ENCODE data around the gene FHOD3. TPM values are rescaled to one million over a fixed set of nuclear protein-coding genes. Genes with fewer than 3 reads are reported as not detected.

Gene FHOD3
- total and polyA plus RNA-seq, 4 donors: 0.57 to 1.3 (median 1.2) TPM; not detected in 1

DNA sequence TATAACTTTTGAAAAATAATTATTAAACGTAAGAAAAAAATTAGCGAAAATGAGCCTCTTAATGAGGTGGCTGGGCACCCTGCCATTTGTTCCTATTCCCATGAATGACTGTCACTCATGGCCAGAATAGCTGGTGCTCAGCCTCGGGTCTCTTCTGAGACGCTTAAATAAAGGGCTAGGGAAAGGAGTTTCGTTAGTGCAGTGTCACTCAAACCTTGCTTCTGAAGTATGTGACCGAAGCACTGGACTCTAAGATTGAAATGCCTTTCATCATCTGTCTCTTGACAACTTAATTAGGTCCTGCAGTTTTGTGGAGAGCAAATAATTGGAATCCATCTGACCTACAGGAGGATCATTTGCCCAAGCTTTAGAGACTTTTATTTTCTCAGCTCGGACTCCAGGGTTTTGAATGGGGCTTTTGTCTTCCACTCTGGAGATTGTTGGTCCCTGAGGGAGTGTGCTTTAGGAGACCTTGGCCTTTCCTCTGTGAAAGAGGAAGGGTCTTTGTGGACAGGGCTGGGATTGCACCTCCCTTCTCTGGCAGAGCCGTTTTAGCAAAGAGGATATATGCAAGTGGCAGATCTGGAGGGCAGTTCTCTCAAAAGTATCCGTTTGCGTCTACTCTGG, 42.3 kb upstream of the FHOD3 start:
- WGBS: 91% methylated on average over 10 of the region's 10 CpGs
- TF ChIP-seq FOXA1 (IDR thresholded peaks at IDR 0.05) (no peak), REST (IDR thresholded peaks at IDR 0.05) (no peak), RAD21 (IDR thresholded peaks at IDR 0.05) (no peak), GABPA (IDR thresholded peaks at IDR 0.05 in 1 of 2, conservative IDR thresholded peaks at IDR 0.05 in 1 of 2) (no peak), TAF1 (conservative IDR thresholded peaks at IDR 0.05) (no peak), JUND (IDR thresholded peaks at IDR 0.05) (no peak), EGR1 (IDR thresholded peaks at IDR 0.05; ENCODE audit: low read depth in 2 of 2) (no peak), NR2F2 (IDR thresholded peaks at IDR 0.05) (no peak), YY1 (IDR thresholded peaks at IDR 0.05) (no peak), RXRA (IDR thresholded peaks at IDR 0.05) (no peak), HNF4G (IDR thresholded peaks at IDR 0.05) (no peak)
- TF ChIP-seq, protein P1, sequence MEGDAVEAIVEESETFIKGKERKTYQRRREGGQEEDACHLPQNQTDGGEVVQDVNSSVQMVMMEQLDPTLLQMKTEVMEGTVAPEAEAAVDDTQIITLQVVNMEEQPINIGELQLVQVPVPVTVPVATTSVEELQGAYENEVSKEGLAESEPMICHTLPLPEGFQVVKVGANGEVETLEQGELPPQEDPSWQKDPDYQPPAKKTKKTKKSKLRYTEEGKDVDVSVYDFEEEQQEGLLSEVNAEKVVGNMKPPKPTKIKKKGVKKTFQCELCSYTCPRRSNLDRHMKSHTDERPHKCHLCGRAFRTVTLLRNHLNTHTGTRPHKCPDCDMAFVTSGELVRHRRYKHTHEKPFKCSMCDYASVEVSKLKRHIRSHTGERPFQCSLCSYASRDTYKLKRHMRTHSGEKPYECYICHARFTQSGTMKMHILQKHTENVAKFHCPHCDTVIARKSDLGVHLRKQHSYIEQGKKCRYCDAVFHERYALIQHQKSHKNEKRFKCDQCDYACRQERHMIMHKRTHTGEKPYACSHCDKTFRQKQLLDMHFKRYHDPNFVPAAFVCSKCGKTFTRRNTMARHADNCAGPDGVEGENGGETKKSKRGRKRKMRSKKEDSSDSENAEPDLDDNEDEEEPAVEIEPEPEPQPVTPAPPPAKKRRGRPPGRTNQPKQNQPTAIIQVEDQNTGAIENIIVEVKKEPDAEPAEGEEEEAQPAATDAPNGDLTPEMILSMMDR (IDR thresholded peaks at IDR 0.05; ENCODE audit: low read depth, low read length, missing input control): no peak
- TF ChIP-seq, protein P2, sequence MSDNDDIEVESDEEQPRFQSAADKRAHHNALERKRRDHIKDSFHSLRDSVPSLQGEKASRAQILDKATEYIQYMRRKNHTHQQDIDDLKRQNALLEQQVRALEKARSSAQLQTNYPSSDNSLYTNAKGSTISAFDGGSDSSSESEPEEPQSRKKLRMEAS (IDR thresholded peaks at IDR 0.05): no peak
- TF ChIP-seq, protein P3, sequence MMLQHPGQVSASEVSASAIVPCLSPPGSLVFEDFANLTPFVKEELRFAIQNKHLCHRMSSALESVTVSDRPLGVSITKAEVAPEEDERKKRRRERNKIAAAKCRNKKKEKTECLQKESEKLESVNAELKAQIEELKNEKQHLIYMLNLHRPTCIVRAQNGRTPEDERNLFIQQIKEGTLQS (IDR thresholded peaks at IDR 0.05): no peak
- no peaks in the 10 kb centered on the region for H3K4me1 ChIP-seq (ENCODE audit: control insufficient read depth in 4 of 4, insufficient read depth in 4 of 4, low read length in 3 of 4)
- peaks cover 15 to 35% (median 27%) of the 10 kb centered on the region in 4 donors for H3K36me3 ChIP-seq (ENCODE audit: control insufficient read depth in 4 of 4, insufficient read depth in 3 of 4, low read depth in 1 of 4, low read length in 3 of 4)
- H3K27ac ChIP-seq (ENCODE audit: low read depth in 1 of 2, low read length in 2 of 2): no peak overlapping the region
- H3K27me3 ChIP-seq (ENCODE audit: control insufficient read depth in 4 of 4, insufficient read depth in 4 of 4, low read length in 3 of 4): no peaks in the 10 kb centered on the region
- no peak for DNase-seq (ENCODE audit: low spot score)
- no peak overlapping the region for H3K4me3 ChIP-seq (ENCODE audit: low read depth in 1 of 3, low read length in 3 of 3)
- H3K9ac ChIP-seq (ENCODE audit: low read depth in 1 of 2, low read length in 2 of 2): no peak overlapping the region
- H3K9me3 ChIP-seq (ENCODE audit: control insufficient read depth in 4 of 4, low read length in 3 of 4): no peaks in the 10 kb centered on the region

GRCh38 chr18:36256094-36256493, 41.4 kb upstream of the FHOD3 start:
- WGBS: 71% methylated on average over 7 of the region's 7 CpGs
- H3K4me3 ChIP-seq (ENCODE audit: low read depth in 1 of 3, low read length in 3 of 3): no peak overlapping the region
- no peaks in the 10 kb centered on the region for H3K4me1 ChIP-seq (ENCODE audit: control insufficient read depth in 4 of 4, insufficient read depth in 4 of 4, low read length in 3 of 4)
- no peaks in the 10 kb centered on the region for H3K27me3 ChIP-seq (ENCODE audit: control insufficient read depth in 4 of 4, insufficient read depth in 4 of 4, low read length in 3 of 4)
- H3K9ac ChIP-seq (ENCODE audit: low read depth in 1 of 2, low read length in 2 of 2): no peak overlapping the region
- H3K36me3 ChIP-seq (ENCODE audit: control insufficient read depth in 4 of 4, insufficient read depth in 3 of 4, low read depth in 1 of 4, low read length in 3 of 4): peaks cover 15 to 36% (median 27%) of the 10 kb centered on the region in 4 donors
- no peak for DNase-seq (ENCODE audit: low spot score)
- no peak for TF ChIP-seq FOXA2 (IDR thresholded peaks at IDR 0.05)
- H3K27ac ChIP-seq (ENCODE audit: low read depth in 1 of 2, low read length in 2 of 2): no peak overlapping the region
- no peaks in the 10 kb centered on the region for H3K9me3 ChIP-seq (ENCODE audit: control insufficient read depth in 4 of 4, low read length in 3 of 4)
